ENCODE results near the gene TOR1A. TPM values are rescaled to one million over a fixed set of nuclear protein-coding genes. Genes with fewer than 3 reads are reported as not detected.

Gene TOR1A
- total and polyA plus RNA-seq, 2 experiments from 2014 or later: 23.6 to 45.7 TPM

- Histone ChIP-seq H3K79me2 (replicated peaks; ENCODE audit: insufficient read depth) (peaks cover 11% of the 10 kb centered on the region), H3K4me3 (peak overlapping the region; percentile 97), H3K9me2 (ENCODE audit: insufficient read depth) (no peaks in the 10 kb centered on the region), H3K36me3 (ENCODE audit: insufficient read depth) (peaks cover 19% of the 10 kb centered on the region), H4K20me1 (replicated peaks; ENCODE audit: insufficient read depth) (no peaks in the 10 kb centered on the region), H3K4me2 (peak overlapping the region; percentile 99), H3K4me1 (ENCODE audit: insufficient read depth) (peaks cover 37% of the 10 kb centered on the region), H3K27me3 (ENCODE audit: insufficient read depth) (no peaks in the 10 kb centered on the region), H2AFZ (peak overlapping the region; percentile 86), H3K27ac (ENCODE audit: low read depth) (no peak overlapping the region), H3F3A (replicated peaks; ENCODE audit: low read depth) (peaks cover 9% of the 10 kb centered on the region; the same call in 1 of the 2 replicates)
- TF ChIP-seq STAT1 (IDR thresholded peaks at IDR 0.05; ENCODE audit: unreplicated experiment) (no peak), JUNB (IDR thresholded peaks at IDR 0.05; ENCODE audit: unreplicated experiment) (no peak), EZH2phosphoT487 (IDR thresholded peaks at IDR 0.05; ENCODE audit: unreplicated experiment) (no peak), EZH2 (IDR thresholded peaks at IDR 0.05; ENCODE audit: low read depth, unreplicated experiment) (no peak)
- TF ChIP-seq, protein P1, sequence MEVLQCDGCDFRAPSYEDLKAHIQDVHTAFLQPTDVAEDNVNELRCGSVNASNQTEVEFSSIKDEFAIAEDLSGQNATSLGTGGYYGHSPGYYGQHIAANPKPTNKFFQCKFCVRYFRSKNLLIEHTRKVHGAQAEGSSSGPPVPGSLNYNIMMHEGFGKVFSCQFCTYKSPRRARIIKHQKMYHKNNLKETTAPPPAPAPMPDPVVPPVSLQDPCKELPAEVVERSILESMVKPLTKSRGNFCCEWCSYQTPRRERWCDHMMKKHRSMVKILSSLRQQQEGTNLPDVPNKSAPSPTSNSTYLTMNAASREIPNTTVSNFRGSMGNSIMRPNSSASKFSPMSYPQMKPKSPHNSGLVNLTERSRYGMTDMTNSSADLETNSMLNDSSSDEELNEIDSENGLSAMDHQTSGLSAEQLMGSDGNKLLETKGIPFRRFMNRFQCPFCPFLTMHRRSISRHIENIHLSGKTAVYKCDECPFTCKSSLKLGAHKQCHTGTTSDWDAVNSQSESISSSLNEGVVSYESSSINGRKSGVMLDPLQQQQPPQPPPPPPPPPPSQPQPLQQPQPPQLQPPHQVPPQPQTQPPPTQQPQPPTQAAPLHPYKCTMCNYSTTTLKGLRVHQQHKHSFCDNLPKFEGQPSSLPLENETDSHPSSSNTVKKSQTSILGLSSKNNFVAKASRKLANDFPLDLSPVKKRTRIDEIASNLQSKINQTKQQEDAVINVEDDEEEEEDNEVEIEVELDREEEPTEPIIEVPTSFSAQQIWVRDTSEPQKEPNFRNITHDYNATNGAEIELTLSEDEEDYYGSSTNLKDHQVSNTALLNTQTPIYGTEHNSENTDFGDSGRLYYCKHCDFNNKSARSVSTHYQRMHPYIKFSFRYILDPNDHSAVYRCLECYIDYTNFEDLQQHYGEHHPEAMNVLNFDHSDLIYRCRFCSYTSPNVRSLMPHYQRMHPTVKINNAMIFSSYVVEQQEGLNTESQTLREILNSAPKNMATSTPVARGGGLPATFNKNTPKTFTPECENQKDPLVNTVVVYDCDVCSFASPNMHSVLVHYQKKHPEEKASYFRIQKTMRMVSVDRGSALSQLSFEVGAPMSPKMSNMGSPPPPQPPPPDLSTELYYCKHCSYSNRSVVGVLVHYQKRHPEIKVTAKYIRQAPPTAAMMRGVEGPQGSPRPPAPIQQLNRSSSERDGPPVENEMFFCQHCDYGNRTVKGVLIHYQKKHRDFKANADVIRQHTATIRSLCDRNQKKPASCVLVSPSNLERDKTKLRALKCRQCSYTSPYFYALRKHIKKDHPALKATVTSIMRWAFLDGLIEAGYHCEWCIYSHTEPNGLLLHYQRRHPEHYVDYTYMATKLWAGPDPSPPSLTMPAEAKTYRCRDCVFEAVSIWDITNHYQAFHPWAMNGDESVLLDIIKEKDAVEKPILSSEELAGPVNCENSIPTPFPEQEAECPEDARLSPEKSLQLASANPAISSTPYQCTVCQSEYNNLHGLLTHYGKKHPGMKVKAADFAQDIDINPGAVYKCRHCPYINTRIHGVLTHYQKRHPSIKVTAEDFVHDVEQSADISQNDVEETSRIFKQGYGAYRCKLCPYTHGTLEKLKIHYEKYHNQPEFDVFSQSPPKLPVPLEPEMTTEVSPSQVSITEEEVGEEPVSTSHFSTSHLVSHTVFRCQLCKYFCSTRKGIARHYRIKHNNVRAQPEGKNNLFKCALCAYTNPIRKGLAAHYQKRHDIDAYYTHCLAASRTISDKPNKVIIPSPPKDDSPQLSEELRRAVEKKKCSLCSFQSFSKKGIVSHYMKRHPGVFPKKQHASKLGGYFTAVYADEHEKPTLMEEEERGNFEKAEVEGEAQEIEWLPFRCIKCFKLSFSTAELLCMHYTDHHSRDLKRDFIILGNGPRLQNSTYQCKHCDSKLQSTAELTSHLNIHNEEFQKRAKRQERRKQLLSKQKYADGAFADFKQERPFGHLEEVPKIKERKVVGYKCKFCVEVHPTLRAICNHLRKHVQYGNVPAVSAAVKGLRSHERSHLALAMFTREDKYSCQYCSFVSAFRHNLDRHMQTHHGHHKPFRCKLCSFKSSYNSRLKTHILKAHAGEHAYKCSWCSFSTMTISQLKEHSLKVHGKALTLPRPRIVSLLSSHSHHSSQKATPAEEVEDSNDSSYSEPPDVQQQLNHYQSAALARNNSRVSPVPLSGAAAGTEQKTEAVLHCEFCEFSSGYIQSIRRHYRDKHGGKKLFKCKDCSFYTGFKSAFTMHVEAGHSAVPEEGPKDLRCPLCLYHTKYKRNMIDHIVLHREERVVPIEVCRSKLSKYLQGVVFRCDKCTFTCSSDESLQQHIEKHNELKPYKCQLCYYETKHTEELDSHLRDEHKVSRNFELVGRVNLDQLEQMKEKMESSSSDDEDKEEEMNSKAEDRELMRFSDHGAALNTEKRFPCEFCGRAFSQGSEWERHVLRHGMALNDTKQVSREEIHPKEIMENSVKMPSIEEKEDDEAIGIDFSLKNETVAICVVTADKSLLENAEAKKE (CRISPR knock-in tag; IDR thresholded peaks at IDR 0.05): no peak
- peak; percentile 38 for DNase-seq (ENCODE audit: low spot score)
- H3K36me3 Mint-ChIP-seq (ENCODE audit: low read depth): peaks cover 12% of the 10 kb centered on the region
- H3K27ac Mint-ChIP-seq: peak overlapping the region; percentile 92; the same call in 1 of the 2 replicates
- peaks cover 11% of the 10 kb centered on the region for H3K27me3 Mint-ChIP-seq (ENCODE audit: insufficient read depth, low read depth, poor library complexity)
- H3K4me1 Mint-ChIP-seq: peaks cover 56% of the 10 kb centered on the region
- ATAC-seq: no peak; the same call in 2 of the 3 replicates
- H3K4me3 Mint-ChIP-seq: peak overlapping the region; percentile 95
- H3K9me3 Mint-ChIP-seq: no peaks in the 10 kb centered on the region; the same call in 2 of the 3 replicates
Measured at GRCh38 chr9:129836311-129837007, 12.5 kb upstream of the TOR1A start.

Measured in GM23338 (cell line).